Activated naive CD4-positive, alpha-beta T cell treated with anti-CD3 and anti-CD28 coated beads for 36 hours (primary cell): ENCODE results near the gene NCOA7. TPM values are rescaled to one million over a fixed set of nuclear protein-coding genes. Genes with fewer than 3 reads are reported as not detected.
"Not testable (repeated sequence)": the region's sequence is repeated elsewhere in the genome, so short reads cannot be mapped to it uniquely, and the experiment has no call there.

Experiments used
- CTCF ChIA-PET: fragments of 350-600 bp; sonication (Branson Sonifier 250); formaldehyde crosslinking; loops from one replicate; lab custom pipeline; 2021; ENCODE audit warnings: antibody characterized with exemption; lab: Charles Lee
- DNase-seq: peaks from one replicate; pipeline ENCODE4 v3.0.0-alpha.2; 2020
- H3K27ac Mint-ChIP-seq: one replicate; pipeline ENCODE4 v1.8.0; 2021; ENCODE audit warnings: mild to moderate bottlenecking, mixed read lengths
- H3K27me3 Mint-ChIP-seq: one replicate; pipeline ENCODE4 v1.8.0; 2021; ENCODE audit warnings: low read depth, mixed read lengths
- H3K36me3 Mint-ChIP-seq: one replicate; pipeline ENCODE4 v1.8.0; 2021; ENCODE audit warnings: low read depth, mixed read lengths
- H3K4me1 Mint-ChIP-seq: one replicate; pipeline ENCODE4 v1.8.0; 2021; ENCODE audit warnings: low read depth, mixed read lengths
- H3K4me3 Mint-ChIP-seq: one replicate; pipeline ENCODE4 v1.8.0; 2021; ENCODE audit warnings: mild to moderate bottlenecking, moderate library complexity, mixed read lengths
- H3K9me3 Mint-ChIP-seq: one replicate; pipeline ENCODE4 v1.8.0; 2021; ENCODE audit warnings: mixed read lengths
- intact Hi-C: fragments of 100-400 bp; cut with micrococcal nuclease; formaldehyde crosslinking; loops from one replicate; pipeline ENCODE4 v1.15.1; 2023
- total RNA-seq, 2 experiments: library from RNA; stranded (reverse); gene quantifications; one replicate each; pipeline ENCODE4 v1.2.3, GENCODE V29; 2021

Gene NCOA7
- total RNA-seq, 2 experiments from 2014 or later, result 39.2 to 43.1 TPM

GRCh38 chr6:125959041-125959440 lies 168.3 kb downstream of the NCOA7 start:
- H3K4me1 Mint-ChIP-seq, result peaks cover 20% of the 10 kb centered on the region
- peaks cover 2% of the 10 kb centered on the region for H3K27me3 Mint-ChIP-seq
- H3K36me3 Mint-ChIP-seq, result no peaks in the 10 kb centered on the region
- no peak overlapping the region for H3K4me3 Mint-ChIP-seq
- intact Hi-C loops, result no loop called here
- no peak overlapping the region for H3K27ac Mint-ChIP-seq
- no peak for DNase-seq
- no peaks in the 10 kb centered on the region for H3K9me3 Mint-ChIP-seq
- CTCF ChIA-PET, result interaction anchor here (0.8 to 4.3 kb wide), 4 partner anchors 9 to 178 kb away, joined by 3 to 51 read pairs (median 8); partner anchors contain the start of gene NCOA7

DNA sequence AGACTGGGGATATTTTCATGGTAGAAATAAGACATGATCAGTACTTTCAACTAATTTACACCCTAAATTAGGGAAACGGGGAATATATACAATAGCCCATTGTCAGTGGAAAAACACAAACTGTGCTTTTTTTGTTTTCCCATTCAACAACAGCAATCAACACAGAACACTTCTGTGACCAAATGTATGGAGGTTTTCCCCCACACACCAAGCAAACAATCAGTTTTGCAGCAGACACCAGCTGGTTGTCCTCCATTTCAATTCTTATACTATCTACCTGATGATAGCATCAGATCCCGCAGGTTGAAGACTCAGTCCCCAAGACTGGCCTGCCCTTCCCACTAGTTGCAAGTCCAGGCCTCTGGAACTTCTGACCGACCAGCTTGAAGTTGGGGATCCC lies 170.4 kb downstream of the NCOA7 start:
- Mint-ChIP-seq H3K27me3 (no peaks in the 10 kb centered on the region), H3K27ac (no peak overlapping the region), H3K36me3 (no peaks in the 10 kb centered on the region), H3K4me1 (peaks cover 17% of the 10 kb centered on the region), H3K9me3 (no peaks in the 10 kb centered on the region), H3K4me3 (no peak overlapping the region)
- CTCF ChIA-PET, result interaction anchor here (0.6 to 2.3 kb wide), 3 partner anchors 13 to 648 kb away, joined by 3 to 11 read pairs (median 3); no protein-coding TSS in a partner anchor
- intact Hi-C loops, result no loop called here
- DNase-seq, result no peak

GRCh38 chr6:125962900-125963497 lies 172.2 kb downstream of the NCOA7 start:
- H3K9me3 Mint-ChIP-seq, result no peaks in the 10 kb centered on the region
- H3K4me3 Mint-ChIP-seq, result no peak overlapping the region
- intact Hi-C loops, result no loop called here
- H3K27me3 Mint-ChIP-seq, result no peaks in the 10 kb centered on the region
- peaks cover 7% of the 10 kb centered on the region for H3K36me3 Mint-ChIP-seq
- no peak for DNase-seq
- CTCF ChIA-PET, result interaction anchor here (0.8 to 4.4 kb wide), 2 partner anchors 12 to 57 kb away, joined by 4 to 21 read pairs; no protein-coding TSS in a partner anchor
- peaks cover 19% of the 10 kb centered on the region for H3K4me1 Mint-ChIP-seq
- no peak overlapping the region for H3K27ac Mint-ChIP-seq

- Mint-ChIP-seq H3K27ac (no peak overlapping the region), H3K36me3 (peaks cover 14% of the 10 kb centered on the region), H3K27me3 (no peaks in the 10 kb centered on the region), H3K4me1 (peaks cover 25% of the 10 kb centered on the region), H3K4me3 (no peak overlapping the region), H3K9me3 (no peaks in the 10 kb centered on the region)
- no peak for DNase-seq
- CTCF ChIA-PET, result interaction anchor here (4.4 kb wide), 1 partner anchor 11 kb away, joined by 21 read pairs; no protein-coding TSS in a partner anchor
- intact Hi-C loops, result no loop called here
Observed at GRCh38 chr6:125963817-125964216, 173.1 kb downstream of the NCOA7 start.

GRCh38 chr6:125966569-125966968 lies 175.8 kb downstream of the NCOA7 start:
- no peaks in the 10 kb centered on the region for H3K27me3 Mint-ChIP-seq
- no peaks in the 10 kb centered on the region for H3K9me3 Mint-ChIP-seq
- DNase-seq, result no peak
- peaks cover 26% of the 10 kb centered on the region for H3K4me1 Mint-ChIP-seq
- CTCF ChIA-PET, result interaction anchor here (4.4 kb wide), 1 partner anchor 8 kb away, joined by 21 read pairs; no protein-coding TSS in a partner anchor
- H3K27ac Mint-ChIP-seq, result no peak overlapping the region
- peaks cover 17% of the 10 kb centered on the region for H3K36me3 Mint-ChIP-seq
- H3K4me3 Mint-ChIP-seq, result no peak overlapping the region
- intact Hi-C loops, result no loop called here

- Mint-ChIP-seq H3K36me3 (peaks cover 19% of the 10 kb centered on the region), H3K4me3 (no peak overlapping the region), H3K27ac (no peak overlapping the region), H3K27me3 (no peaks in the 10 kb centered on the region), H3K4me1 (peaks cover 17% of the 10 kb centered on the region), H3K9me3 (no peaks in the 10 kb centered on the region)
- CTCF ChIA-PET, result no interaction called here
- intact Hi-C loops, result no loop called here
- no peak for DNase-seq
Observed at GRCh38 chr6:125968493-125968892, 177.7 kb downstream of the NCOA7 start.

DNA sequence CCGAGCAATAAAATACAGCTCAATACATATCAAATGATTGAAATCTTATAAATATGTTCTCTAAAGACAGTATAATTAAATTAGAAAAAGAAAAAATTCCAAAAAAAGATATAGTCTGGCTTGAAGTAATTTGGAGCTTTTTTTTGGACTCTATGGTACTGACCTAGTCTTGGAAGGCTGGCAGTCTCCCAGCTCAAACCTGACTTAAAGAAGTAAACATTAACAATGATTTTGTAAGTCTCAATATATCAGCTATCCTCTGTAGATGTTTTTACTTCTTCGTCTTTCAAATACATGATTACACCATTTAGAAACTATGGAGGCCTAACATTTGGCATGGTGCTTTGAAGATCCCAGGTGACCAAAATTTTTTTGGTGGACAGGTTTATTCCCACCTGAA lies 180.0 kb downstream of the NCOA7 start:
- Mint-ChIP-seq H3K9me3 (no peaks in the 10 kb centered on the region), H3K27ac (no peak overlapping the region), H3K27me3 (no peaks in the 10 kb centered on the region), H3K4me1 (peaks cover 18% of the 10 kb centered on the region), H3K36me3 (peaks cover 20% of the 10 kb centered on the region), H3K4me3 (no peak overlapping the region)
- no peak for DNase-seq
- intact Hi-C loops, result loop anchor here (10.0 kb wide), 1 partner anchor 456 kb away; no protein-coding TSS in a partner anchor
- CTCF ChIA-PET, result interaction anchor here (0.6 to 2.9 kb wide), 7 partner anchors 11 to 189 kb away, joined by 3 to 20 read pairs (median 6); partner anchors contain the start of genes HINT3 and NCOA7

- not testable (repeated sequence) for H3K4me3 Mint-ChIP-seq, DNase-seq, H3K27me3 Mint-ChIP-seq, H3K9me3 Mint-ChIP-seq, H3K27ac Mint-ChIP-seq
- CTCF ChIA-PET, result interaction anchor here (1.3 to 4.7 kb wide), 2 partner anchors 16 to 53 kb away, joined by 5 to 43 read pairs; partner anchors contain the start of gene HINT3
- peaks cover 14% of the 10 kb centered on the region for H3K36me3 Mint-ChIP-seq
- intact Hi-C loops, result loop anchor here (10.0 kb wide), 1 partner anchor 458 kb away; no protein-coding TSS in a partner anchor
- H3K4me1 Mint-ChIP-seq, result peaks cover 16% of the 10 kb centered on the region
Observed at GRCh38 chr6:125972478-125972877, 181.7 kb downstream of the NCOA7 start.

GRCh38 chr6:125974214-125974866 lies 183.6 kb downstream of the NCOA7 start:
- Mint-ChIP-seq H3K27me3 (no peaks in the 10 kb centered on the region), H3K27ac (no peak overlapping the region)

DNA sequence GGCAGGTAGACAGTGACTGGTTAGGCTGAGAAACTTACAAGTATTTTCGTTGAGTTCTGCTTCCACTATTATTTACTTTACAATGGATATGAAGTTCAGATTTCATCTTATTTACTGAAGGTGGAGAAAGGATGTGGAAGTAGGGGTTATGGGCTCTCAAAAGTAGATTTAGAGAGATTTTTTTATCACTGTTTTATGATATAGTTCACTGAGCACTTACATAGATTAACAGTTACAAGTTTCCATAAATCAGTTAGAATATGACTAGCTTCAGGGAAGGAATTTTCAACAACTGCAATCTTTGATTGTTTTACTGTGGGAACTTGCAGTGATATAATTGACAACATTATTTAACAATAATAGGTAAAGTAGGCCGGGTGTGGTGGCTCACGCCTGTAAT lies 188.3 kb downstream of the NCOA7 start:
- Mint-ChIP-seq H3K27me3 (no peaks in the 10 kb centered on the region), H3K9me3 (no peaks in the 10 kb centered on the region), H3K4me3 (no peak overlapping the region), H3K27ac (no peak overlapping the region), H3K4me1 (peaks cover 7% of the 10 kb centered on the region), H3K36me3 (peaks cover 1% of the 10 kb centered on the region)
- CTCF ChIA-PET, result interaction anchor here (1.1 kb wide), 1 partner anchor 24 kb away, joined by 3 read pairs; no protein-coding TSS in a partner anchor
- DNase-seq, result no peak
- intact Hi-C loops, result loop anchor here (10.0 kb wide), 1 partner anchor 464 kb away; no protein-coding TSS in a partner anchor

More at GRCh38 chr6:125974214-125974866, 183.6 kb downstream of the NCOA7 start:
- CTCF ChIA-PET, result interaction anchor here (0.6 to 4.7 kb wide), 36 partner anchors 10 to 664 kb away, joined by 3 to 43 read pairs (median 4); partner anchors contain the start of genes HINT3, NCOA7 and TRMT11
- H3K4me3 Mint-ChIP-seq, result no peak overlapping the region
- no peaks in the 10 kb centered on the region for H3K9me3 Mint-ChIP-seq
- H3K4me1 Mint-ChIP-seq, result peaks cover 7% of the 10 kb centered on the region
- DNase-seq, result no peak
- peaks cover 5% of the 10 kb centered on the region for H3K36me3 Mint-ChIP-seq
- intact Hi-C loops, result loop anchor here (1.0 to 10.0 kb wide), 6 partner anchors 18 to 663 kb away; partner anchors contain the start of gene HINT3
